Esophagus muscularis mucosa (tissue), 3 donors: Measurements from ENCODE around the gene NCKAP5.

Experiments
- CTCF ChIP-seq, 3 experiments: fragments of 200-600 bp in 2 of 3; fragments of 450-650 bp in 1 of 3; sonication (generic) in 2 of 3; IDR thresholded peaks; one replicate each; pipeline ENCODE4 v1.5.1; 2017 to 2019; ENCODE audit warnings: antibody characterized with exemption in 3 of 3, mild to moderate bottlenecking in 2 of 3, moderate library complexity in 1 of 3
- POLR2A ChIP-seq: fragments of 450-650 bp; IDR thresholded peaks from one replicate; pipeline ENCODE4 v1.6.1; 2017; ENCODE audit warnings: antibody characterized with exemption, moderate library complexity, mild to moderate bottlenecking, low read depth

DNA sequence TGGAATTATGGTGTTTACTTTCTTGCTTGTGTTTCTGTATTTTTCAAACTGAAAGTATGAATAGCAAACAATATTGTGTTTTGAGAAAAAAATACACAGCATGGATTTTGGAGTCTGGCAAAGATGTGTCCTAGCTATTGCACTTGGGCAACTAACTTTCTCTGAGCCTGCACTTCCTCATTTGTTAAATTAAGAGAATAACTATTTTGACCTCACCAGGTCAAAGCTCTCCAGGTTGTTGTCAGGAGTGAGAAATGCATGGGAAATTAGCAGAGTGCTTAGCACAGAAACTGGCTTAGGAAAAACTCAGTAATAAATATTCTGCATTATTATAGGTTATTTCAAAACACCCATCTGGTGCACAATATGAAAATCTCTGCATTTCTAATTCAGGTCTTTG lies 926.4 kb downstream of the NCKAP5 start:
- TF ChIP-seq CTCF (IDR thresholded peaks at IDR 0.05) = no peak
- TF ChIP-seq POLR2A = no peak
